ENCODE measurements around the gene TMEM61.

TMEM61 gene

DNA sequence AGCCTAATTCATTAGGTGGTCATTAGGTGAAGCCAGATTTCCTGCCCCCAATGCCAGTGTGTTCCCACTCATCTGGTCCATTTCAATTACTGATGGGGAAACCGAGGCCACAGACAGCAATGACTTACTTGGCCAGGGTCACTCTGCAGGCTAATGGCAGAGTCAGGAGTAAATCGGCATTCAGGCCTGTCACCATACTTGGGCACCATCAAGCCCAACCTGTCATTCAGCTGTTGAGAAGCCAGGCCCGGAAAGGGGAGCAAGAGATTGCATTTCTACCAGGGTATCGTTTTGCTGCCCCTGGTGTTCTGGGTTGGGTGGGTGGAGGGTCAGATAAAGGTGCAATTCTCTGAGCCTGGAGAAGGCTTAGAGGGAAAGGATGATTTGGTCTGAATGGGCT, 8.0 kb upstream of the TMEM61 start:
- H3K4me1 ChIP-seq (ENCODE audit: insufficient read depth, low read length, poor library complexity, severe bottlenecking) = no peaks in the 10 kb centered on the region
- no peaks in the 10 kb centered on the region for H3K9me3 ChIP-seq (ENCODE audit: insufficient read depth, low read depth, low read length)
- H3K9ac ChIP-seq (ENCODE audit: low read depth, low read length, poor library complexity, severe bottlenecking) = no peak overlapping the region
- H3K4me2 ChIP-seq (ENCODE audit: low read depth, low read length, poor library complexity, severe bottlenecking) = no peak overlapping the region
- H4K20me1 ChIP-seq (ENCODE audit: insufficient read depth, low read length, poor library complexity, severe bottlenecking) = no peaks in the 10 kb centered on the region
- no peaks in the 10 kb centered on the region for H3K79me2 ChIP-seq (ENCODE audit: insufficient read depth, low read length)
- TF ChIP-seq EZH2phosphoT487 (IDR thresholded peaks at IDR 0.05; ENCODE audit: borderline replicate concordance) = no peak
- TF ChIP-seq, protein P1, sequence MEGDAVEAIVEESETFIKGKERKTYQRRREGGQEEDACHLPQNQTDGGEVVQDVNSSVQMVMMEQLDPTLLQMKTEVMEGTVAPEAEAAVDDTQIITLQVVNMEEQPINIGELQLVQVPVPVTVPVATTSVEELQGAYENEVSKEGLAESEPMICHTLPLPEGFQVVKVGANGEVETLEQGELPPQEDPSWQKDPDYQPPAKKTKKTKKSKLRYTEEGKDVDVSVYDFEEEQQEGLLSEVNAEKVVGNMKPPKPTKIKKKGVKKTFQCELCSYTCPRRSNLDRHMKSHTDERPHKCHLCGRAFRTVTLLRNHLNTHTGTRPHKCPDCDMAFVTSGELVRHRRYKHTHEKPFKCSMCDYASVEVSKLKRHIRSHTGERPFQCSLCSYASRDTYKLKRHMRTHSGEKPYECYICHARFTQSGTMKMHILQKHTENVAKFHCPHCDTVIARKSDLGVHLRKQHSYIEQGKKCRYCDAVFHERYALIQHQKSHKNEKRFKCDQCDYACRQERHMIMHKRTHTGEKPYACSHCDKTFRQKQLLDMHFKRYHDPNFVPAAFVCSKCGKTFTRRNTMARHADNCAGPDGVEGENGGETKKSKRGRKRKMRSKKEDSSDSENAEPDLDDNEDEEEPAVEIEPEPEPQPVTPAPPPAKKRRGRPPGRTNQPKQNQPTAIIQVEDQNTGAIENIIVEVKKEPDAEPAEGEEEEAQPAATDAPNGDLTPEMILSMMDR (conservative IDR thresholded peaks at IDR 0.05; ENCODE audit: low read length) = no peak
- no peak overlapping the region for H3K4me3 ChIP-seq (ENCODE audit: low read length, poor library complexity, severe bottlenecking)
- no peaks in the 10 kb centered on the region for H3K9me2 ChIP-seq (replicated peaks; ENCODE audit: low read depth, low read length)
- no peaks in the 10 kb centered on the region for H3K27me3 ChIP-seq (ENCODE audit: insufficient read depth, low read length, poor library complexity, severe bottlenecking)
- no peaks in the 10 kb centered on the region for H3K36me3 ChIP-seq (ENCODE audit: insufficient read depth, low read length)
- no peaks in the 10 kb centered on the region for H3F3A ChIP-seq (ENCODE audit: low read depth)
- no peak overlapping the region for H2AFZ ChIP-seq (ENCODE audit: low read length)

DNA sequence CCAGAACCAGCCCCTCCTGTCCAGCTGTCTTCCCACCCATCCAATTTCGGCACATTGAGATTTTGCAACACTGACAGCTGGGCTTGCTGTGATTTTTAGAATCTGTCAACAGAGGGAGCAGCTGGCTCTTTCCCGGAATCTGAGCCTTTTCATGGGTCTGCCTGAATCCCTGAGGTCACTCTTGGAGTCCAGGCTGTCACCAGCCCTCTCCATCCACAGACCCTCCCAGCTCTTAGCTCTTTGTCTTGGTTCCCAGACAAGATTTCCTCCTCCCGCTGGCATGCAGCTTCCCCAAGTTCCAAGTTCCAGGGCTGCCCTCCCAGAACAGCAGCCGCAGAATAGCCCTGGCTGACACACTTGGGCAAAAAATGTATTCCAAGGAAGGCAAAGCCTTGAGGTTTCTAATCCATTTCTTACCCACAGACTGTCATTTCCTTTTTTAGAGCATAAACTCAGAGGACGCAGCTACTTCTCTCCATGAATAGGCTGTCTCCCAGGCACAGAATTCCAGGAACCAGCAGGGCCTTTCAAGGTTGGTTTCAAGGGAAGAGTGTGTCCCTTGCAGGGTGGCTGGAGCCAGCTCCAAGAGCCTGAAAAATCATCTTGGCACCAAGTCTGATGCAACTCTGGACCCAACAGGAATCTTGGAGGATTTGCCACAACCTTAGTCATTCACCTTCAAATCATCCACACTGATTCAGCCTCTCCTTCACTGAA, 7.1 kb upstream of the TMEM61 start:
- Histone ChIP-seq H3K4me2 (ENCODE audit: low read depth, low read length, poor library complexity, severe bottlenecking) (no peak overlapping the region), H3K27me3 (ENCODE audit: insufficient read depth, low read length, poor library complexity, severe bottlenecking) (no peaks in the 10 kb centered on the region), H3K9me2 (replicated peaks; ENCODE audit: low read depth, low read length) (no peaks in the 10 kb centered on the region), H3K4me1 (ENCODE audit: insufficient read depth, low read length, poor library complexity, severe bottlenecking) (no peaks in the 10 kb centered on the region), H3K79me2 (ENCODE audit: insufficient read depth, low read length) (no peaks in the 10 kb centered on the region), H2AFZ (ENCODE audit: low read length) (no peak overlapping the region), H3F3A (ENCODE audit: low read depth) (no peaks in the 10 kb centered on the region), H3K9ac (ENCODE audit: low read depth, low read length, poor library complexity, severe bottlenecking) (no peak overlapping the region), H3K4me3 (ENCODE audit: low read length, poor library complexity, severe bottlenecking) (no peak overlapping the region), H4K20me1 (ENCODE audit: insufficient read depth, low read length, poor library complexity, severe bottlenecking) (no peaks in the 10 kb centered on the region), H3K9me3 (ENCODE audit: insufficient read depth, low read depth, low read length) (no peaks in the 10 kb centered on the region), H3K36me3 (ENCODE audit: insufficient read depth, low read length) (no peaks in the 10 kb centered on the region)
- TF ChIP-seq, protein P1 (conservative IDR thresholded peaks at IDR 0.05; ENCODE audit: low read length) = no peak
- TF ChIP-seq EZH2phosphoT487 (IDR thresholded peaks at IDR 0.05; ENCODE audit: borderline replicate concordance) = no peak

DNA sequence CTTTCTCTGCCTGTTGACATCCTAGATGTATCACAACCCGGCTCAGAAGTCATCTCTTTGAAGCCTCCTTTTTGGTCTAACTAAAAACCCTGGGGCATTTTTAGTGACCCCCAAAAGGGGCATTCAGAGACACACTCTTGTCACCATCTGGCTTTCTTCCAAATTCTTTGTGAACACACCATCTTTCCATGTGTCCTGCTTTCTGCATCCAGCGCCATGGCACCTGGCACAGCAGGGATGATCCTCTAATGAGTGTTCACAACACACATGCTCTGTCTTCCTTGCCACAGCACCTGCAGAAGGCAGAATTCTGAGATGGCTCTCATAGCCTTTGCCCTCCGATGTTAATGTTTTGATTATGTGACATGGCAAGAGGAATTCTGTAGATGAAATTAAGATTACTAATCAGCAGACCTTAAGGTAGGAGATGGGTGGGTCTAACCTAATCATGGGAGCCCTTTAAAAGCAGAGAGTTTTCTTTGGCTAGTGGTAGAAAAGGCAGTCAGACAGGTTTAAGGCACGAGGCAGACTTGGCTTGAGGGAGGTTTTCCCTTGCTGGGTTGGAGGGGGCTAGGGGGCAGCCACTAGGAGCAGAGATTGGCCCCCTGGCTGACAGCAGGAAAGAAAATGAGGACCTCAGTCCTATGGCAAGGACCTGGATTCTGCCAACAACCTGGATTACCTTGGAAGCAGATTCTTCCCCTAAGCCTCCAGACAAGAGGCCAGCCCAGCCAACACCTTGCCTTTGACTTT, 4.9 kb upstream of the TMEM61 start:
- Histone ChIP-seq H3K4me2 (ENCODE audit: low read depth, low read length, poor library complexity, severe bottlenecking) (no peak overlapping the region), H3K4me1 (ENCODE audit: insufficient read depth, low read length, poor library complexity, severe bottlenecking) (no peaks in the 10 kb centered on the region), H3K4me3 (ENCODE audit: low read length, poor library complexity, severe bottlenecking) (no peak overlapping the region)

More for the DNA sequence above, 4.9 kb upstream of the TMEM61 start:
- Histone ChIP-seq H2AFZ (ENCODE audit: low read length) (no peak overlapping the region), H3K79me2 (ENCODE audit: insufficient read depth, low read length) (no peaks in the 10 kb centered on the region), H3K9ac (ENCODE audit: low read depth, low read length, poor library complexity, severe bottlenecking) (no peak overlapping the region), H3K27me3 (ENCODE audit: insufficient read depth, low read length, poor library complexity, severe bottlenecking) (no peaks in the 10 kb centered on the region), H3K36me3 (ENCODE audit: insufficient read depth, low read length) (no peaks in the 10 kb centered on the region), H3K9me2 (replicated peaks; ENCODE audit: low read depth, low read length) (no peaks in the 10 kb centered on the region), H4K20me1 (ENCODE audit: insufficient read depth, low read length, poor library complexity, severe bottlenecking) (no peaks in the 10 kb centered on the region), H3F3A (ENCODE audit: low read depth) (no peaks in the 10 kb centered on the region), H3K9me3 (ENCODE audit: insufficient read depth, low read depth, low read length) (no peaks in the 10 kb centered on the region)
- TF ChIP-seq EZH2phosphoT487 (IDR thresholded peaks at IDR 0.05; ENCODE audit: borderline replicate concordance) = no peak
- TF ChIP-seq, protein P1 (conservative IDR thresholded peaks at IDR 0.05; ENCODE audit: low read length) = no peak
